DND-41 (cell line): ENCODE results near the gene TMA7.

ENCODE experiments used
- EZH2 ChIP-seq: IDR thresholded peaks from 3 replicates; pipeline ENCODE4 v1.6.1; 2012; ENCODE audit warnings: borderline replicate concordance, low read depth, mild to moderate bottlenecking, moderate library complexity, low read length, inconsistent platforms; ENCODE audit not compliant: severe bottlenecking
- TF ChIP-seq, protein P1 (sequence below): IDR thresholded peaks from 2 replicates; pipeline ENCODE4 v1.5.1; 2012; ENCODE audit warnings: borderline replicate concordance, low read length, moderate library complexity, mild to moderate bottlenecking; ENCODE audit not compliant: poor library complexity, severe bottlenecking; ENCODE audit errors: extremely low read depth

- no peak for TF ChIP-seq EZH2
- TF ChIP-seq, protein P1, sequence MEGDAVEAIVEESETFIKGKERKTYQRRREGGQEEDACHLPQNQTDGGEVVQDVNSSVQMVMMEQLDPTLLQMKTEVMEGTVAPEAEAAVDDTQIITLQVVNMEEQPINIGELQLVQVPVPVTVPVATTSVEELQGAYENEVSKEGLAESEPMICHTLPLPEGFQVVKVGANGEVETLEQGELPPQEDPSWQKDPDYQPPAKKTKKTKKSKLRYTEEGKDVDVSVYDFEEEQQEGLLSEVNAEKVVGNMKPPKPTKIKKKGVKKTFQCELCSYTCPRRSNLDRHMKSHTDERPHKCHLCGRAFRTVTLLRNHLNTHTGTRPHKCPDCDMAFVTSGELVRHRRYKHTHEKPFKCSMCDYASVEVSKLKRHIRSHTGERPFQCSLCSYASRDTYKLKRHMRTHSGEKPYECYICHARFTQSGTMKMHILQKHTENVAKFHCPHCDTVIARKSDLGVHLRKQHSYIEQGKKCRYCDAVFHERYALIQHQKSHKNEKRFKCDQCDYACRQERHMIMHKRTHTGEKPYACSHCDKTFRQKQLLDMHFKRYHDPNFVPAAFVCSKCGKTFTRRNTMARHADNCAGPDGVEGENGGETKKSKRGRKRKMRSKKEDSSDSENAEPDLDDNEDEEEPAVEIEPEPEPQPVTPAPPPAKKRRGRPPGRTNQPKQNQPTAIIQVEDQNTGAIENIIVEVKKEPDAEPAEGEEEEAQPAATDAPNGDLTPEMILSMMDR = no peak
Measured at GRCh38 chr3:48418651-48419050, 21.4 kb upstream of the TMA7 start.
